HUES6 (cell line): ENCODE measurements around the gene CASTOR1.

Experiments used
- H3K27ac ChIP-seq: 2 replicates; pipeline ENCODE4 v1.7.0; 2013; ENCODE audit warnings: low read depth, mild to moderate bottlenecking, low read length, inconsistent platforms
- H3K27me3 ChIP-seq: 2 replicates; pipeline ENCODE4 v1.6.1; 2013; ENCODE audit warnings: low read length; ENCODE audit not compliant: control insufficient read depth, insufficient read depth
- H3K36me3 ChIP-seq: 2 replicates; pipeline ENCODE4 v1.6.1; 2013; ENCODE audit warnings: low read length; ENCODE audit not compliant: control insufficient read depth, insufficient read depth
- H3K4me1 ChIP-seq: 2 replicates; pipeline ENCODE4 v1.6.1; 2013; ENCODE audit warnings: low read length; ENCODE audit not compliant: control insufficient read depth, insufficient read depth
- H3K4me3 ChIP-seq: 2 replicates; pipeline ENCODE4 v1.5.1; 2013; ENCODE audit warnings: low read depth, low read length
- H3K9ac ChIP-seq: one replicate; pipeline ENCODE4 v1.6.1; 2013; ENCODE audit warnings: mild to moderate bottlenecking, low read length
- H3K9me3 ChIP-seq: 2 replicates; pipeline ENCODE4 v1.6.1; 2013; ENCODE audit warnings: low read depth, low read length; ENCODE audit not compliant: control insufficient read depth, insufficient read depth

Gene CASTOR1

DNA sequence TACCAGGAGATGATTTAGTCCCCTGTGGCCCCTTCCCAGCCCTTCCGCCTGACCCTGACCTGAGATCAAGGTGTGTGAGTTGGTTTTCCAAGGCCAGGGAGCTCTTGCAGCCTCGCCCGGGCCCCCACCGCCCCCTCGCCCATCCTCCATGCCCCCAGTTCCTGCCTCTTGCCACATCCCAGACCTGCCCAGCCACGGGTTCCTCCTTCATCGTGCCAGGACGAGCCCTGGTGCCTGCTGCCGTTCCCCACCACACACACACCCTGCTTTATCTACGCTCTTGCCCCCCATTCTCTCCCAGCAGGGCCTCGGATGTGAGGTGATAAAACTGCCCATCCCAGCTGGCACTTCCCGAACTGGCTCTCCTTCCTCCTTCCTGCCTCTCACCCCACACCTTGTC lies 41.3 kb downstream of the CASTOR1 start:
- Histone ChIP-seq H3K4me1 (peaks cover 39% of the 10 kb centered on the region), H3K36me3 (peaks cover 9% of the 10 kb centered on the region), H3K27ac (no peak overlapping the region), H3K9me3 (no peaks in the 10 kb centered on the region), H3K4me3 (no peak overlapping the region), H3K27me3 (peaks cover 21% of the 10 kb centered on the region; the same call in 1 of the 2 replicates), H3K9ac (no peak overlapping the region)

DNA sequence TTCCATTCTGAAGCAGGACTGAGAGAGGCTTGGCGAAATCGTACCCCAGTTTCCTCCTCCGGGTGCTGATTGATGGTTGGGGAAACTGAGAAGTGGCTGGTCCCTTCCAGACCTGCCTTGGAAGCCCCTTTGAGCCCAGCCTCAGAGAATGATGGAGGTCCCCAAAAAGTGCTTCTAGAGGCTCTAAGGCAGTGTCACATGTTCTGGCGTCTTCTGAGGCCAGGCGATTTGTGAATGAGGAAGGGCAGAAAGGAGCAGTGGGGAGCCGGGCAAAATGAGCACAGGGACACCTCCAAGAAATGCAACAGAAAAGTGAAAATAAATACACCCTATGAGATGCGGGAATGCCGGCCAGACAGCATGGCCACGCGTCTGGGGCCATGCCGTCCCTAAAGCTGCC lies 41.7 kb downstream of the CASTOR1 start:
- Histone ChIP-seq H3K36me3 (peaks cover 13% of the 10 kb centered on the region), H3K4me1 (peaks cover 35% of the 10 kb centered on the region), H3K9ac (no peak overlapping the region), H3K27me3 (peaks cover 21% of the 10 kb centered on the region; the same call in 1 of the 2 replicates), H3K9me3 (no peaks in the 10 kb centered on the region), H3K27ac (no peak overlapping the region), H3K4me3 (0 out of 2 replicates have a peak overlapping the region, but pooled peaks have one; percentile 85)

DNA sequence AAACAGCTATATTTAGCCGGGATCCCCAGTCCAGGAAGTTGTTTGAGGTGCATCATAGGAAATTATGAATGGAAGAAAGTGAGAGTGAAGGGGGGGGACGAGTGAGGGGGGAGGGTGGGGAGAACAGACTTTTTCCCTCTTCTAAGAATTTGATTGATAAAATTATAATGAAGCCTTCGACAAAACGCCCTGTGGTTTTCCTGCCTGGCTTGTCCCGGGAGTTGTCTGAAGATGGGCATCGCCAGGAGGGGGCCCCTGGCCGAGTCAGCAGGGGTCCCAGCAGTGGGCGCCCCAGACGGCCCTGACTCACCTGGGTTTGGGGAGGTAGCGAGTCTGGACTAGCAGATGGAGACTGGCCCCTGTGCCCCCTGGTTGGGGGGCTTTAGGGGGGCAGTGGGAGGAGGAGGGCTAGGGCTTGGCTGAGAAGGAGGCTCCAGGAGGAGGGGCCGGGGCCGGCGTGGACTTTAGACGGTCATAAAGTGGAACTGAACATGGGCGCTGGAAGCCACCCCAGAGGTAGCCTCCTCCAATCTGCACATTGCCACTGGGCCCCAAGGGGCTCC lies 42.4 kb downstream of the CASTOR1 start:
- peak overlapping the region; percentile 75 for H3K9ac ChIP-seq
- no peaks in the 10 kb centered on the region for H3K9me3 ChIP-seq
- peak overlapping the region; percentile 85 for H3K4me3 ChIP-seq
- peaks cover 21% of the 10 kb centered on the region; the same call in 1 of the 2 replicates for H3K27me3 ChIP-seq
- H3K27ac ChIP-seq = no peak overlapping the region
- H3K4me1 ChIP-seq = peaks cover 29% of the 10 kb centered on the region
- H3K36me3 ChIP-seq = peaks cover 14% of the 10 kb centered on the region

DNA sequence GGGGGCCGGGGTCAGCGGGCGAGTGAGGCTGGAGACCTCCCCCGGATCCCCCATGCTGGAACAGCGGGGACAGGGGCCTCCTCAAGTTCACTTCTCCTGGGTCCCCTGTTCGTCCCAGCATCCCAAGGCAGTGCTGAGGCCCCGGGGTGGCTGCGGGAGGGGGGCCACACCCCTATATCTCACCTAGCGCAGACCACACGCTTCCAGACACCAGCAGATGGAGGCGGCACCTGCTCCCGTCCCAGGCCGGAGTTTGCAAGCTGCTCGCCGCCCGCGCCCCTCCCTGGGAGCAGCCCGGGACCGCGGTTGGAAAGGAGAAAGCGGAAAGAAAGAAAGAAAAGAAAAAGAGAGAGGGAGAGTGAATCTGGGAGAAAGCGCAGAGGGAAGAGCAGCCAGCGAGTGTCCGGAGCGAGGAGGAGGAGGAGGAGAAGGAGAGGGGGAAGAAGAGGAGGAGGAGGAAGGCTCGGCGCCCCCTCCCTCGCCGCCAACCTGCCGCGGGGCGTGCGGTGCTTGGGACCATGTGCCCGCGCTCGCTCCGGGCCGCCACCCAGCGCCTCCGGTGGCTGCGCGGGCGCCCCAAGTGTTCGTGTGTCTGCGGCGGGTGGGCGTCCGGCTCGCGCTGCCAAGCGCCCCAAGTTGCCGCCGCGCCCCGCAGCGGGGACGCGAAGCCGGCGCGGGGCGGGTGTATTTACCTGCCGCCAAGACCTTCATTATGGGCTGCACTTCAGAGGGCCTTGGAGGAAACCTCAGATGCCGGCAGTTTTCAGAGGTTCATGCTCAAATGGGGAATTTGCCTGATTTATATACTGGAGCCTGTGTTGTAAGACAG lies 43.1 kb downstream of the CASTOR1 start, which contains the start of gene LIF:
TSS of gene LIF (minus strand) at position 775 of the 829 bp plus-strand sequence. CDS start at position 711, 64 bp downstream.
- Histone ChIP-seq H3K4me3 (peak within 1 kb of the TSS; percentile 85), H3K4me1 (peaks cover 31% of the 10 kb centered on the region), H3K27me3 (peaks cover 21% of the 10 kb centered on the region; the same call in 1 of the 2 replicates), H3K9me3 (no peaks in the 10 kb centered on the region), H3K9ac (peak within 1 kb of the TSS; percentile 75), H3K36me3 (peaks cover 16% of the 10 kb centered on the region), H3K27ac (peak within 1 kb of the TSS; percentile 42; the same call in 1 of the 2 replicates)

DNA sequence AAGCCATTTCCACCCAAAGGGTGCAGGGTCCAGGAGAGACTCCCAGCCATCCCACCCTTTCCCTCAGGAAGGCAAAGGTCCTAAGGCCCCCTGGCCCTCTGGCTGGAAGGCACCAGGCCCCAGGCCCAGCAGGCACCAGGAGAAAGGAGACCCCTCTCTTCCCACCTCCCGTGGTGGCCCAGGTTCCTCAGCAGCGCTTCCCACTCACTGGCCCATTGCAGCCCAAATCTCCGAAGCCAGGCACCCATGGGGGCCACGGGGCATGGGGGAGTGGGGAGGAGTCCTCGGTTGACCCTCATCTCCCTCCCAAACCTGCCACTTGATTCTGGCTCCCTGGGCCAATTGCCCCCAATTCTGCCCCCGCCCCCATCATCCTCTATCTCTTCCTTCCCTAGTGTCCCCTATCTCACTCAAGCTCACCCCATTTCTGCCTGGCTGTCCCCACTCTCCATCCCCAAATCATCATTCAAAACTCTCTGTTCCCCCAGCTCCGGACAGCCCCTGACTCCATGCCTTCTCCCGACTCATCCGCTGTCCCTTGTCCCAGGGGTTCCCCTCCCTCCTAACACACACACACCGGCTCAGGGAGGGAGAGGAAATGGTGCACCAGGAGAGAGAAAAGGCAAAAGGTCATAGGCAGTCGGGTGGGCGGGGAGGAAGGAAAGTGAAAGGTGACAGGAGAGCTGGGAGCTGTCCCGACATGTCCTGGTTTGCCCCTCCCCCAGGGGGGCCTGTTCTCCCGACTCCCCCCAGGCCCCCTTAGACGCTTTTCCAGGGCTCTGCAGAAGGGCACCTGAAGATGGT lies 43.9 kb downstream of the CASTOR1 start:
- H3K27ac ChIP-seq = peak overlapping the region; percentile 42; the same call in 1 of the 2 replicates
- peak overlapping the region; percentile 75 for H3K9ac ChIP-seq
- H3K4me3 ChIP-seq = peak overlapping the region; percentile 85
- H3K36me3 ChIP-seq = peaks cover 16% of the 10 kb centered on the region
- peaks cover 21% of the 10 kb centered on the region; the same call in 1 of the 2 replicates for H3K27me3 ChIP-seq
- no peaks in the 10 kb centered on the region for H3K9me3 ChIP-seq
- H3K4me1 ChIP-seq = peaks cover 31% of the 10 kb centered on the region

DNA sequence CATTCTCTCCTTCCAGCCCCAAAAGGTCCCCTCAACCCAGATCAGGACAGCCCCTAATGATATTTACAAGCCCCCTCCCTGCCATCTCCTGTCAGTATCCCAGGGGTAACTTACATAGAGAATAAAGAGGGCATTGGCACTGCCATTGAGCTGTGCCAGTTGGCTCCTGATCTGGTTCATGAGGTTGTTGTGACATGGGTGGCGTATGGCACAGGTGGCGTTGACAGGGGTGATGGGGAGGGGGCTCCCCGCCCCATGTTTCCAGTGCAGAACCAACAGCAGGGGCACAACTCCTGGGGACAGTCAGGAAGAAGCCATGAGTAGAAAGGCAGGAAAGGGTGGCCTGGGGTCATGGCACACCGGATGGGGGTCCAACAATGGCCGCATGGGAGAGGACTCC lies 44.7 kb downstream of the CASTOR1 start:
- Histone ChIP-seq H3K27me3 (peaks cover 21% of the 10 kb centered on the region; the same call in 1 of the 2 replicates), H3K9me3 (no peaks in the 10 kb centered on the region), H3K36me3 (peaks cover 16% of the 10 kb centered on the region), H3K4me1 (peaks cover 31% of the 10 kb centered on the region), H3K27ac (no peak overlapping the region), H3K4me3 (0 out of 2 replicates have a peak overlapping the region, but pooled peaks have one; percentile 85), H3K9ac (peak overlapping the region; percentile 12)

DNA sequence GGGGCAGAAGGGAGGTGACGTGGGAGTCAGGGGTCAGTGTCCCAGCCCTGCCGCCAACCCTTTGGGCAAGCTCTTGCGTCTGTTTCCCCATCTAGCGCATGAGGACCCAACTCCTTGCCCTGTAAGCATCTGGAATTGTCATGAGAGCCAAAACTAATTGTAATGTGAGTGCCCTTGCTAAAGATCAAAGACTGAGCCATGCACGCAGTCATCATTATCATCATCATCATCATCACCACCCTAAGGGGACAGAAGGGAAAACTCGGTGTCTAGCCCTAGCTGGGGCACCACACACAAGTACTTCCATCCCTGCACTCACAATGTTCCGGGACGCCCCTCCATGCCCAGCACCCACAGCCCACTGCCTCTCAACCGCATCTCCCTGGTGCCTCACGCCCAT lies 45.2 kb downstream of the CASTOR1 start:
- Histone ChIP-seq H3K36me3 (peaks cover 16% of the 10 kb centered on the region), H3K9me3 (no peaks in the 10 kb centered on the region), H3K4me1 (peaks cover 31% of the 10 kb centered on the region), H3K27ac (no peak overlapping the region), H3K27me3 (peaks cover 21% of the 10 kb centered on the region; the same call in 1 of the 2 replicates), H3K9ac (no peak overlapping the region), H3K4me3 (no peak overlapping the region)

DNA sequence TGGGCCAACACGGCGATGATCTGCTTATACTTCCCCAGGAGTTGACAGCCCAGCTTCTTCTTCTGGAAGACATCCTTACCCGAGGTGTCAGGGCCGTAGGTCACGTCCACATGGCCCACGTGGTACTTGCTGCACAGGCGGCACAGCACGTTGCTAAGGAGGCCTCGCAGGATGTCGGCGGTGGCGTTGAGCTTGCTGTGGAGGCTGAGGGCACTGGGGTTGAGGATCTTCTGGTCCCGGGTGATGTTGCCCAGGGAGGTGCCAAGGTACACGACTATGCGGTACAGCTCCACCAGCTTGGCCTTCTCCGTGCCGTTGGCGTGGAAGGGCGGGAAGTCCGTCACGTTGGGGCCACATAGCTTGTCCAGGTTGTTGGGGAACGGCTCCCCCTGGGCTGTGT lies 45.6 kb downstream of the CASTOR1 start:
- peaks cover 21% of the 10 kb centered on the region; the same call in 1 of the 2 replicates for H3K27me3 ChIP-seq
- no peak overlapping the region for H3K4me3 ChIP-seq
- no peaks in the 10 kb centered on the region for H3K9me3 ChIP-seq
- peaks cover 32% of the 10 kb centered on the region for H3K4me1 ChIP-seq
- H3K27ac ChIP-seq = no peak overlapping the region
- no peak overlapping the region for H3K9ac ChIP-seq
- H3K36me3 ChIP-seq = peaks cover 16% of the 10 kb centered on the region

DNA sequence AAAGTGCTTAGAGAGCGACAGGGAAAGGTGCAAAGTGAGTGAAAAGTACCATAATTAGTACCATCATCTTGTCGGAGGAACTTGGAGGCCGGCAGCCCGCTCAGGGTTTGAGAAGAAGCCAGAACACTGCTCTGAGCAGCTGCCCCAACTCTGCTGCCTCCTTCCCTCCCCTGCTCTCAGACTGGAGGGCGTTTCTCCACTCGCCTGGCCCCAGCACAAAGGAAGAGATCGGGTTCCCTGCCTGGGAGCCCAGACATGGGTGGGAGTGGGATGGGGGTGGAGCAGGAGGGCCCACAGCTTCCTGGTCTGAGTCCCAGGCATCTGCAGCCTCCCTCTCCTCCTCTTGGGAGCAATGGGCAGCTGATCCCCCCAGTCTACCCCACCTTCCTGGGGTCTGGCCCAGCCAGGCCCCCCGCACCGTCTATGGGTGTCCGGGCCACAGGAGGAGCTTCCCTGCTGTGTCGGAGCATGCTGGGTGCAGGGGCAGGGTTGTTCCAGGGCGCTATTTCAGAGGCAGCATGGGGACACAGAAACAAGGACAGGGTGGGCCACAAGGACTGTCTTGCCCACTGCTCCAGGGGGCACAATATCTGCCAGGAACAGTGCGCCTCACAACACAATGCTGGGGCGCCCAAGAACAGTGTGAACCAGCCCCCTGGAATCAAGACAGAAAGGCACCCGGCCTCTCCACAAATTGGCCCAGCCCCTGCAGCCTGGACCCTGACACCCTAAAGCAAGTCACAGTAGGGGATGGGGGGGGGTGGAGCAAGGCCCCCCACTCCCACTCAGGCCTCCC lies 47.5 kb downstream of the CASTOR1 start:
- Histone ChIP-seq H3K27ac (no peak overlapping the region), H3K36me3 (peaks cover 16% of the 10 kb centered on the region)

More for the DNA sequence above, 47.5 kb downstream of the CASTOR1 start:
- Histone ChIP-seq H3K27me3 (peaks cover 12% of the 10 kb centered on the region; the same call in 1 of the 2 replicates), H3K9me3 (no peaks in the 10 kb centered on the region), H3K9ac (no peak overlapping the region), H3K4me1 (peaks cover 39% of the 10 kb centered on the region), H3K4me3 (no peak overlapping the region)
